Measurements from ENCODE around the gene KCNMA1.

GRCh38 chr10:77474939-77475338, 162.7 kb downstream of the KCNMA1 start:
- TF ChIP-seq POLR2A (IDR thresholded peaks at IDR 0.05) (no peak), CTCF (IDR thresholded peaks at IDR 0.05) (no peak), POLR2AphosphoS5 (IDR thresholded peaks at IDR 0.05) (no peak)
